Osteoblast (primary cell): ENCODE results near the gene WDR7. TPM values are rescaled to one million over a fixed set of nuclear protein-coding genes. Genes with fewer than 3 reads are reported as not detected.

Experiments
- DNase-seq: peaks from one replicate; pipeline ENCODE4 v3.0.0; 2011; ENCODE audit warnings: low spot score, mixed read lengths; ENCODE audit not compliant: insufficient read length; ENCODE audit errors: missing footprints
- H2AFZ ChIP-seq: 2 replicates; pipeline ENCODE4 v1.6.0; 2011; ENCODE audit warnings: mild to moderate bottlenecking, low read length
- H3K27ac ChIP-seq: 2 replicates; pipeline ENCODE4 v1.5.1; 2011; ENCODE audit warnings: mild to moderate bottlenecking, low read depth, low read length, moderate library complexity
- H3K27me3 ChIP-seq: 2 replicates; pipeline ENCODE4 v1.6.0; 2012; ENCODE audit warnings: mild to moderate bottlenecking, control low read depth, inconsistent platforms, low read length, moderate library complexity; ENCODE audit not compliant: insufficient read depth
- H3K36me3 ChIP-seq: 2 replicates; pipeline ENCODE4 v1.5.1; 2011; ENCODE audit warnings: mild to moderate bottlenecking, low read length, control low read depth, moderate library complexity; ENCODE audit not compliant: insufficient read depth
- H3K4me1 ChIP-seq: 2 replicates; pipeline ENCODE4 v1.5.1; 2011; ENCODE audit warnings: mild to moderate bottlenecking, low read length, control low read depth, moderate library complexity; ENCODE audit not compliant: insufficient read depth
- H3K4me2 ChIP-seq: 2 replicates; pipeline ENCODE4 v1.6.0; 2011; ENCODE audit warnings: mild to moderate bottlenecking, low read length; ENCODE audit not compliant: insufficient read depth
- H3K4me3 ChIP-seq: fragments of 200-600 bp; sonication (generic); 3 replicates; pipeline ENCODE4 v1.5.1; 2012; ENCODE audit warnings: mild to moderate bottlenecking, low read length, inconsistent platforms; ENCODE audit not compliant: insufficient read depth
- H3K79me2 ChIP-seq: 2 replicates; pipeline ENCODE4 v1.6.0; 2012; ENCODE audit warnings: mild to moderate bottlenecking, low read length, control low read depth, inconsistent platforms; ENCODE audit not compliant: insufficient read depth
- H3K9me3 ChIP-seq: 2 replicates; pipeline ENCODE4 v1.5.1; 2011; ENCODE audit warnings: low read depth, low read length, control low read depth
- H4K20me1 ChIP-seq: 2 replicates; pipeline ENCODE4 v1.6.0; 2012; ENCODE audit warnings: mild to moderate bottlenecking, low read length, control low read depth; ENCODE audit not compliant: insufficient read depth
- CTCF ChIP-seq: IDR thresholded peaks from 2 replicates; pipeline ENCODE4 v1.5.1; 2011; ENCODE audit warnings: mild to moderate bottlenecking, low read depth, low read length, moderate library complexity; ENCODE audit errors: extremely low read depth
- total RNA-seq: library from RNA; depleted of rRNA; stranded (reverse); fragments of >200 nt; gene quantifications from 2 replicates; pipeline ENCODE4 v1.2.3, GENCODE V29; 2012

WDR7 gene
- total RNA-seq, 1 donor, result 23.2 TPM

GRCh38 chr18:57059366-57059765 is 408.2 kb downstream of the WDR7 start:
- H3K4me1 ChIP-seq, result no peaks in the 10 kb centered on the region
- no peak overlapping the region for H3K4me3 ChIP-seq
- no peaks in the 10 kb centered on the region for H4K20me1 ChIP-seq
- H3K36me3 ChIP-seq, result no peaks in the 10 kb centered on the region
- H3K79me2 ChIP-seq, result no peaks in the 10 kb centered on the region
- H3K27me3 ChIP-seq, result peaks cover 3% of the 10 kb centered on the region
- no peak overlapping the region for H2AFZ ChIP-seq
- no peak overlapping the region for H3K27ac ChIP-seq
- TF ChIP-seq CTCF, result no peak
- H3K9me3 ChIP-seq, result no peaks in the 10 kb centered on the region
- no peak overlapping the region for H3K4me2 ChIP-seq
- DNase-seq, result no peak

GRCh38 chr18:57060814-57061213 is 409.7 kb downstream of the WDR7 start:
- peaks cover 3% of the 10 kb centered on the region for H3K27me3 ChIP-seq
- no peak for TF ChIP-seq CTCF
- H4K20me1 ChIP-seq, result no peaks in the 10 kb centered on the region
- no peak overlapping the region for H2AFZ ChIP-seq
- H3K9me3 ChIP-seq, result no peaks in the 10 kb centered on the region
- H3K27ac ChIP-seq, result no peak overlapping the region
- no peaks in the 10 kb centered on the region for H3K4me1 ChIP-seq
- H3K4me3 ChIP-seq, result no peak overlapping the region
- no peak overlapping the region for H3K4me2 ChIP-seq
- DNase-seq, result no peak
- H3K79me2 ChIP-seq, result no peaks in the 10 kb centered on the region
- H3K36me3 ChIP-seq, result no peaks in the 10 kb centered on the region

- Histone ChIP-seq H3K79me2 (no peaks in the 10 kb centered on the region), H3K9me3 (no peaks in the 10 kb centered on the region), H3K27ac (no peak overlapping the region), H4K20me1 (no peaks in the 10 kb centered on the region), H3K4me3 (no peak overlapping the region), H3K4me1 (no peaks in the 10 kb centered on the region), H3K27me3 (peaks cover 3% of the 10 kb centered on the region), H2AFZ (no peak overlapping the region), H3K4me2 (no peak overlapping the region), H3K36me3 (no peaks in the 10 kb centered on the region)
- DNase-seq, result no peak
- TF ChIP-seq CTCF, result no peak
Observed at GRCh38 chr18:57062178-57062577, 411.0 kb downstream of the WDR7 start.

- Histone ChIP-seq H3K27me3 (peaks cover 3% of the 10 kb centered on the region), H3K4me1 (no peaks in the 10 kb centered on the region), H3K27ac (no peak overlapping the region), H2AFZ (no peak overlapping the region), H3K79me2 (no peaks in the 10 kb centered on the region), H3K4me3 (no peak overlapping the region), H4K20me1 (no peaks in the 10 kb centered on the region), H3K36me3 (no peaks in the 10 kb centered on the region), H3K4me2 (no peak overlapping the region), H3K9me3 (no peaks in the 10 kb centered on the region)
- TF ChIP-seq CTCF, result no peak
- no peak for DNase-seq
Observed at GRCh38 chr18:57062844-57063243, 411.7 kb downstream of the WDR7 start.
